T follicular helper cell (primary cell): ENCODE measurements around the gene KCNA1.

Source experiments
- DNase-seq: peaks from one replicate; pipeline ENCODE4 v3.0.0-alpha.2; 2020; ENCODE audit warnings: low read depth

KCNA1 gene

GRCh38 chr12:4960547-4960946 is 50.8 kb downstream of the KCNA1 start:
- DNase-seq = no peak

- DNase-seq = no peak
Measured at GRCh38 chr12:4961311-4961710, 51.6 kb downstream of the KCNA1 start.

- no peak for DNase-seq
Measured at GRCh38 chr12:4962539-4963486, 53.1 kb downstream of the KCNA1 start.
